K562 (cell line): ENCODE data around the gene CPLX4. TPM values are rescaled to one million over a fixed set of nuclear protein-coding genes. Genes with fewer than 3 reads are reported as not detected.

Source experiments
- ATAC-seq: fragments of 200-7000 bp; cut with Tn5 transposase; 3 replicates; pipeline ENCODE4 v1.9.1; 2020; ENCODE audit warnings: moderate library complexity
- BruUV-seq: library from RNA; stranded (reverse); fragments of 400-500 nt; replicated peaks from 2 replicates; lab custom pipeline; 2021; lab: Mats Ljungman, UMichigan
- CTCF ChIA-PET: fragments of 300-600 bp; formaldehyde crosslinking; extraction: SDS; loops from one replicate; lab custom pipeline; 2021; ENCODE audit warnings: low intra/inter-chr PET ratio; lab: Yijun Ruan, JAX
- POLR2A ChIA-PET: fragments of 300-600, 350-650 bp; sonication (Branson Sonifier 250); formaldehyde crosslinking; extraction: SDS; loops from one replicate; lab custom pipeline; 2021; ENCODE audit warnings: antibody characterized with exemption, inconsistent platforms; lab: Yijun Ruan, JAX
- DNase-seq, 4 experiments: peaks; one replicate each; pipeline versions ENCODE4 v3.0.0 to v3.0.0-alpha.2; 2011 to 2018; ENCODE audit warnings: low spot score in 3 of 4, mixed read lengths in 3 of 4; ENCODE audit errors: extremely low read depth in 1 of 4
- FAIRE-seq: peaks from 2 replicates; lab custom pipeline; 2011; peaks lifted over from hg19 to GRCh38; lab: Jason Lieb, UNC
- H2AFZ ChIP-seq: 2 replicates; pipeline ENCODE4 v1.6.0; 2011; ENCODE audit warnings: low read depth, low read length, control low read depth, inconsistent platforms
- H3K27ac ChIP-seq: fragments of 200-600 bp; 3 replicates; pipeline ENCODE4 v1.8.0; 2011; ENCODE audit warnings: low read depth, mild to moderate bottlenecking, control low read depth, inconsistent platforms, low read length, moderate library complexity, mixed read lengths; ENCODE audit errors: extremely low read depth
- H3K27me3 ChIP-seq, 2 experiments: fragments of 300-600 bp in 1 of 2; 2 replicates in 1 of 2; 3 replicates in 1 of 2; pipeline versions ENCODE4 v1.6.0 to v1.8.0; 2011; ENCODE audit warnings: inconsistent platforms in 2 of 2, low read length in 2 of 2, mild to moderate bottlenecking in 1 of 2, mixed read lengths in 1 of 2, moderate library complexity in 1 of 2; ENCODE audit not compliant: control insufficient read depth in 2 of 2, insufficient read depth in 2 of 2
- H3K36me3 ChIP-seq: fragments of 300-600 bp; 3 replicates; pipeline ENCODE4 v1.8.0; 2011; ENCODE audit warnings: mild to moderate bottlenecking, low read length, inconsistent platforms; ENCODE audit not compliant: control insufficient read depth, insufficient read depth
- H3K4me1 ChIP-seq, 2 experiments: fragments of 200-600 bp in 1 of 2; replicated peaks in 1 of 2; 2 replicates in 1 of 2; 3 replicates in 1 of 2; pipeline versions ENCODE4 v1.5.1 to v1.8.0; 2011; ENCODE audit warnings: inconsistent platforms in 2 of 2, low read length in 2 of 2, mild to moderate bottlenecking in 1 of 2, mixed read lengths in 1 of 2, moderate library complexity in 1 of 2; ENCODE audit not compliant: control insufficient read depth in 2 of 2, insufficient read depth in 2 of 2
- H3K4me2 ChIP-seq: 2 replicates; pipeline ENCODE4 v1.6.1; 2011; ENCODE audit warnings: low read length, control low read depth, inconsistent platforms, mixed read lengths; ENCODE audit not compliant: insufficient read depth
- H3K4me3 ChIP-seq: fragments of 200-600 bp; sonication (generic), shearing (Covaris generic); 2 replicates; pipeline ENCODE4 v1.5.1; 2016; ENCODE audit warnings: control low read depth, inconsistent platforms
- H3K79me2 ChIP-seq: fragments of 200-600 bp; 3 replicates; pipeline ENCODE4 v1.8.0; 2011; ENCODE audit warnings: low read length, inconsistent platforms; ENCODE audit not compliant: control insufficient read depth, insufficient read depth
- H3K9ac ChIP-seq, 2 experiments: 2 replicates each; pipeline versions ENCODE4 v1.6.0 to v1.6.1; 2011; ENCODE audit warnings: low read depth in 2 of 2, low read length in 2 of 2, control low read depth in 1 of 2, inconsistent platforms in 1 of 2, mild to moderate bottlenecking in 1 of 2, mixed read lengths in 1 of 2; ENCODE audit not compliant: insufficient read depth in 1 of 2
- H3K9me1 ChIP-seq: one replicate; pipeline ENCODE4 v1.6.0; 2011; ENCODE audit warnings: inconsistent platforms, mild to moderate bottlenecking, low read length, moderate library complexity; ENCODE audit not compliant: control insufficient read depth, insufficient read depth
- H3K9me3 ChIP-seq: replicated peaks from 2 replicates; pipeline ENCODE4 v1.5.1; 2011; ENCODE audit warnings: low read depth, low read length, inconsistent platforms; ENCODE audit not compliant: control insufficient read depth, insufficient read depth
- H4K20me1 ChIP-seq: replicated peaks from 2 replicates; pipeline ENCODE4 v1.6.1; 2011; ENCODE audit warnings: low read length, inconsistent platforms, mixed read lengths; ENCODE audit not compliant: control insufficient read depth, insufficient read depth
- CBFB ChIP-seq: sonication (generic); formaldehyde crosslinking; IDR thresholded peaks from 2 replicates; pipeline ENCODE4 v1.4.0; 2020; ENCODE audit warnings: mild to moderate bottlenecking, missing genetic modification reagents
- DNMT1 ChIP-seq: fragments of 450-650 bp; IDR thresholded peaks from 2 replicates; pipeline ENCODE4 v1.6.1; 2016; ENCODE audit warnings: antibody characterized with exemption, mild to moderate bottlenecking
- HNRNPK ChIP-seq: fragments of 200-400 bp; formaldehyde crosslinking; IDR thresholded peaks from one replicate; pipeline ENCODE4 v1.6.1; 2018; ENCODE audit warnings: mild to moderate bottlenecking, low read depth, low read length; ENCODE audit not compliant: poor library complexity, severe bottlenecking
- JUNB ChIP-seq: fragments of 450-650 bp; formaldehyde crosslinking; conservative IDR thresholded peaks from 2 replicates; pipeline ENCODE4 v1.4.0; 2020; ENCODE audit warnings: mild to moderate bottlenecking
- LCOR ChIP-seq: sonication (generic); formaldehyde crosslinking; IDR thresholded peaks from 2 replicates; pipeline ENCODE4 v1.8.0; 2022; ENCODE audit warnings: mild to moderate bottlenecking, missing genetic modification reagents
- RBM17 ChIP-seq: fragments of 200-400 bp; formaldehyde crosslinking; IDR thresholded peaks from 2 replicates; pipeline ENCODE4 v1.6.1; 2017; ENCODE audit warnings: low read depth, mild to moderate bottlenecking, low read length, borderline replicate concordance
- RBM39 ChIP-seq: fragments of 200-400 bp; formaldehyde crosslinking; optimal IDR thresholded peaks from 2 replicates; pipeline ENCODE3; 2018; ENCODE audit warnings: low read depth, low read length
- RFX1 ChIP-seq: fragments of 450-650 bp; IDR thresholded peaks from 2 replicates; pipeline ENCODE4 v1.6.1; 2016; ENCODE audit warnings: mild to moderate bottlenecking, moderate library complexity
- SMC3 ChIP-seq: conservative IDR thresholded peaks from 2 replicates; pipeline ENCODE4 v1.6.1; 2011; ENCODE audit warnings: low read depth, low read length, improper control_type of control experiment; ENCODE audit not compliant: insufficient read depth
- STAT5A ChIP-seq: IDR thresholded peaks from 2 replicates; pipeline ENCODE4 v1.6.1; 2012; ENCODE audit warnings: low read length, inconsistent platforms, borderline replicate concordance
- ZNF311 ChIP-seq: fragments of 250-450 bp; sonication (Bioruptor Pico); IDR thresholded peaks from 2 replicates; pipeline ENCODE4 v1.4.0; 2020; ENCODE audit warnings: mild to moderate bottlenecking, moderate library complexity
- ZSCAN29 ChIP-seq: fragments of 450-650 bp; IDR thresholded peaks from 2 replicates; pipeline ENCODE4 v1.6.1; 2017
- WGBS: fragments of 100-300 bp; shearing (Covaris generic); methylation state at CpG from one replicate; pipeline ENCODE4 v1.1.6; 2016; ENCODE audit warnings: low coverage, mixed read lengths; ENCODE audit not compliant: insufficient coverage; ENCODE audit errors: missing lambda C conversion rate; 5-methylcytosine and 5-hydroxymethylcytosine counted together
- in situ Hi-C: fragments of 300-500 bp; cut with MboI; formaldehyde crosslinking; loops from 4 replicates; pipeline ENCODE4 v1.15.0; 2018; ENCODE audit warnings: inconsistent platforms, mixed read lengths
- intact Hi-C: fragments of 100-400 bp; cut with micrococcal nuclease; formaldehyde crosslinking; loops from 2 replicates; pipeline ENCODE4 v1.14.2; 2022
- polyA plus RNA-seq, 8 experiments: library from polyadenylated mRNA; depleted of rRNA in 4 of 8; stranded (reverse) in 5 of 8; unstranded in 3 of 8; fragments of >200 nt; fragmentation: Nextera tagmentation in 2 of 8; fragmentation: Illumina TruSeq in 1 of 8; extraction: Ambion mirVana in 2 of 8; extraction: Trizol in 1 of 8; gene quantifications; 2 replicates each; pipeline versions ENCODE4 v1.2.1 to v1.2.3, GENCODE V29; 2011 to 2014; ENCODE audit warnings: inconsistent platforms in 1 of 8, missing spikeins in 1 of 8
- total RNA-seq, 7 experiments: library from RNA; depleted of rRNA in 6 of 7; stranded (reverse); fragments of >200 nt in 6 of 7; fragmentation: Illumina TruSeq in 2 of 7; extraction: Trizol in 2 of 7; gene quantifications; 2 replicates each; pipeline versions ENCODE4 v1.2.1 to v1.2.3, GENCODE V29; 2011 to 2021; ENCODE audit warnings: low replicate concordance in 1 of 7
- TF ChIP-seq, protein P1 (sequence below): sonication (generic); formaldehyde crosslinking; IDR thresholded peaks from 2 replicates; pipeline ENCODE4 v1.9.0; 2022; ENCODE audit warnings: mild to moderate bottlenecking, missing genetic modification reagents

Gene CPLX4
- total and polyA plus RNA-seq, 9 of the 15 experiments (the other 6 are each of a cell fraction or from before 2014, with no cell fraction given) = not detected

GRCh38 chr18:59249199-59249774, 69.2 kb downstream of the CPLX4 start (continued):
- TF ChIP-seq, protein P1, sequence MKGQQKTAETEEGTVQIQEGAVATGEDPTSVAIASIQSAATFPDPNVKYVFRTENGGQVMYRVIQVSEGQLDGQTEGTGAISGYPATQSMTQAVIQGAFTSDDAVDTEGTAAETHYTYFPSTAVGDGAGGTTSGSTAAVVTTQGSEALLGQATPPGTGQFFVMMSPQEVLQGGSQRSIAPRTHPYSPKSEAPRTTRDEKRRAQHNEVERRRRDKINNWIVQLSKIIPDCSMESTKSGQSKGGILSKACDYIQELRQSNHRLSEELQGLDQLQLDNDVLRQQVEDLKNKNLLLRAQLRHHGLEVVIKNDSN (CRISPR knock-in tag) = no peak
- TF ChIP-seq HNRNPK (no peak), RBM17 (no peak), RBM39 (no peak), SMC3 (0 out of 2 replicates have a peak, but pooled peaks have one; percentile 33), STAT5A (no peak), ZSCAN29 (no peak)
- TF ChIP-seq, all 486 proteins: peak for 7

- WGBS = 0% methylated on average over 4 of the region's 4 CpGs
- Histone ChIP-seq H3K79me2 (no peaks in the 10 kb centered on the region), H4K20me1 (no peaks in the 10 kb centered on the region), H3K4me2 (no peak overlapping the region), H3K27me3 (no peaks in the 10 kb centered on the region), H3K36me3 (no peaks in the 10 kb centered on the region), H2AFZ (no peak overlapping the region), H3K9me3 (no peaks in the 10 kb centered on the region), H3K9me1 (no peaks in the 10 kb centered on the region), H3K9ac (no peak overlapping the region), H3K4me1 (no peaks in the 10 kb centered on the region), H3K27ac (no peak overlapping the region), H3K4me3 (no peak overlapping the region)
- POLR2A ChIA-PET = no interaction called here
- no TSS peak for BruUV-seq
- CTCF ChIA-PET = no interaction called here
- in situ Hi-C loops = no loop called here
- TF ChIP-seq LCOR (CRISPR knock-in tag) = no peak
- TF ChIP-seq CBFB (CRISPR knock-in tag) = no peak
- no peak for TF ChIP-seq JUNB (CRISPR knock-in tag)
- TF ChIP-seq DNMT1 = no peak
- no peak for TF ChIP-seq RFX1
- TF ChIP-seq ZNF311 = no peak
- no peak for FAIRE-seq
- no peak for ATAC-seq
- no peak for DNase-seq
- intact Hi-C loops = loop anchor here (5.0 to 10.0 kb wide), 2 partner anchors 156 to 578 kb away; no protein-coding TSS in a partner anchor
These were observed 71.7 kb downstream of the CPLX4 start for GRCh38 chr18:59246796-59247195.

Other genes with a start within 250 kb of the CPLX4 start
- 36.1 and 36.5 TPM in 2 replicates for gene SEC11C, start 178.8 kb downstream of the CPLX4 start, total RNA-seq (2014; rRNA removed)
- gene SEC11C, start 178.8 kb downstream of the CPLX4 start, total RNA-seq (2014; rRNA removed; fragmentation: Illumina TruSeq; extraction: Trizol) = 57.6 and 59.5 TPM in 2 replicates
- gene SEC11C, start 178.8 kb downstream of the CPLX4 start, total RNA-seq (2015; rRNA removed; fragmentation: Illumina TruSeq; extraction: Trizol) = 65.4 and 71.3 TPM in 2 replicates
- 27.9 and 28.7 TPM in 2 replicates for gene SEC11C, start 178.8 kb downstream of the CPLX4 start, total RNA-seq (2021)
- 16.7 and 32.8 TPM in 2 replicates for gene SEC11C, start 178.8 kb downstream of the CPLX4 start, polyA plus RNA-seq (2011; rRNA removed)
- 30.8 and 39.4 TPM in 2 replicates for gene SEC11C, start 178.8 kb downstream of the CPLX4 start, polyA plus RNA-seq (2014; fragmentation: Illumina TruSeq; extraction: Trizol)
- gene SEC11C, start 178.8 kb downstream of the CPLX4 start, polyA plus RNA-seq (2014; fragmentation: Nextera tagmentation; extraction: Ambion mirVana) = 10 to 100 TPM; 22.0 to 29.6 TPM
- gene SEC11C, start 178.8 kb downstream of the CPLX4 start, polyA plus RNA-seq (2014; rRNA removed) = 54.3 and 55.0 TPM in 2 replicates
- gene GRP, start 98.5 kb downstream of the CPLX4 start, total RNA-seq (2014; rRNA removed) = not detected in 2 replicates
- gene GRP, start 98.5 kb downstream of the CPLX4 start, total RNA-seq (2014; rRNA removed; fragmentation: Illumina TruSeq; extraction: Trizol) = not detected in 2 replicates
- not detected in 2 replicates for gene GRP, start 98.5 kb downstream of the CPLX4 start, total RNA-seq (2015; rRNA removed; fragmentation: Illumina TruSeq; extraction: Trizol)
- gene GRP, start 98.5 kb downstream of the CPLX4 start, total RNA-seq (2021) = not detected in 2 replicates
- not detected in 2 replicates for gene GRP, start 98.5 kb downstream of the CPLX4 start, polyA plus RNA-seq (2011; rRNA removed)
- gene GRP, start 98.5 kb downstream of the CPLX4 start, polyA plus RNA-seq (2014; fragmentation: Illumina TruSeq; extraction: Trizol) = not detected in 2 replicates
- gene GRP, start 98.5 kb downstream of the CPLX4 start, polyA plus RNA-seq (2014; fragmentation: Nextera tagmentation; extraction: Ambion mirVana) = under 1 TPM in 1 of 2 experiments, not detected in 1; 0.07 TPM
- not detected in 2 replicates for gene GRP, start 98.5 kb downstream of the CPLX4 start, polyA plus RNA-seq (2014; rRNA removed)
- not detected in 2 replicates for gene RAX, start 45.2 kb downstream of the CPLX4 start, total RNA-seq (2014; rRNA removed)
- gene RAX, start 45.2 kb downstream of the CPLX4 start, total RNA-seq (2014; rRNA removed; fragmentation: Illumina TruSeq; extraction: Trizol) = not detected in 2 replicates
- gene RAX, start 45.2 kb downstream of the CPLX4 start, total RNA-seq (2015; rRNA removed; fragmentation: Illumina TruSeq; extraction: Trizol) = not detected in 2 replicates
- gene RAX, start 45.2 kb downstream of the CPLX4 start, total RNA-seq (2021) = not detected in 2 replicates
- gene RAX, start 45.2 kb downstream of the CPLX4 start, polyA plus RNA-seq (2011; rRNA removed) = not detected in 2 replicates
- not detected in 2 replicates for gene RAX, start 45.2 kb downstream of the CPLX4 start, polyA plus RNA-seq (2014; fragmentation: Illumina TruSeq; extraction: Trizol)
- gene RAX, start 45.2 kb downstream of the CPLX4 start, polyA plus RNA-seq (2014; fragmentation: Nextera tagmentation; extraction: Ambion mirVana) = not detected
- gene RAX, start 45.2 kb downstream of the CPLX4 start, polyA plus RNA-seq (2014; rRNA removed) = not detected in 2 replicates
- gene LMAN1, start 40.6 kb upstream of the CPLX4 start, total RNA-seq (2014; rRNA removed) = 66.8 and 70.2 TPM in 2 replicates
- gene LMAN1, start 40.6 kb upstream of the CPLX4 start, total RNA-seq (2014; rRNA removed; fragmentation: Illumina TruSeq; extraction: Trizol) = 80.3 and 89.5 TPM in 2 replicates
- gene LMAN1, start 40.6 kb upstream of the CPLX4 start, total RNA-seq (2015; rRNA removed; fragmentation: Illumina TruSeq; extraction: Trizol) = 79.9 and 86.2 TPM in 2 replicates
- gene LMAN1, start 40.6 kb upstream of the CPLX4 start, total RNA-seq (2021) = 80.6 and 84.0 TPM in 2 replicates
- 99.5 and 108 TPM in 2 replicates for gene LMAN1, start 40.6 kb upstream of the CPLX4 start, polyA plus RNA-seq (2011; rRNA removed)
- 57.2 and 71.2 TPM in 2 replicates for gene LMAN1, start 40.6 kb upstream of the CPLX4 start, polyA plus RNA-seq (2014; fragmentation: Illumina TruSeq; extraction: Trizol)
- 10 to 100 TPM; 18.8 to 30.5 TPM for gene LMAN1, start 40.6 kb upstream of the CPLX4 start, polyA plus RNA-seq (2014; fragmentation: Nextera tagmentation; extraction: Ambion mirVana)
- gene LMAN1, start 40.6 kb upstream of the CPLX4 start, polyA plus RNA-seq (2014; rRNA removed) = 48.6 and 50.2 TPM in 2 replicates